ENCODE results near the gene POLR2A.

- TF ChIP-seq FOXM1 (IDR thresholded peaks at IDR 0.05; ENCODE audit: borderline replicate concordance, low read depth), result no peak
- TF ChIP-seq MAX (IDR thresholded peaks at IDR 0.05), result no peak
- no peak for TF ChIP-seq CREB1 (IDR thresholded peaks at IDR 0.05; ENCODE audit: low read depth)
- no peak for TF ChIP-seq REST (IDR thresholded peaks at IDR 0.05; ENCODE audit: low read depth)
- no peak for TF ChIP-seq NFIC (IDR thresholded peaks at IDR 0.05)
- no peak for TF ChIP-seq CEBPB (IDR thresholded peaks at IDR 0.05)
- TF ChIP-seq EP300 (IDR thresholded peaks at IDR 0.05; ENCODE audit: borderline replicate concordance), result no peak
- no peak for TF ChIP-seq ZBTB7A (IDR thresholded peaks at IDR 0.05; ENCODE audit: low read depth)
- TF ChIP-seq YY1 (IDR thresholded peaks at IDR 0.05; ENCODE audit: low read depth), result no peak
- TF ChIP-seq TCF12 (IDR thresholded peaks at IDR 0.05; ENCODE audit: low read depth), result no peak
- no peak for TF ChIP-seq EGR1 (IDR thresholded peaks at IDR 0.05)
Observed at GRCh38 chr17:7468290-7468689, 15.9 kb upstream of the POLR2A start.
